ENCODE measurements around the gene TMUB1.

TMUB1 gene

GRCh38 chr7:151053751-151054150 is 29.5 kb downstream of the TMUB1 start:
- TF ChIP-seq ZFX (IDR thresholded peaks at IDR 0.05; ENCODE audit: borderline replicate concordance) (no peak), CTCF (IDR thresholded peaks at IDR 0.05) (no peak)
- H3K27ac ChIP-seq = no peak overlapping the region

- no peak overlapping the region for H3K27ac ChIP-seq
- TF ChIP-seq CTCF (IDR thresholded peaks at IDR 0.05) (no peak), ZFX (IDR thresholded peaks at IDR 0.05; ENCODE audit: borderline replicate concordance) (no peak)
Observed at GRCh38 chr7:151053096-151053495, 30.2 kb downstream of the TMUB1 start.

- TF ChIP-seq CTCF (IDR thresholded peaks at IDR 0.05) = no peak
- TF ChIP-seq ZFX (IDR thresholded peaks at IDR 0.05; ENCODE audit: borderline replicate concordance) = no peak
Observed at GRCh38 chr7:151051108-151051507, 32.2 kb downstream of the TMUB1 start.

GRCh38 chr7:151048911-151049463 is 34.3 kb downstream of the TMUB1 start:
- H3K27ac ChIP-seq = no peak overlapping the region
- TF ChIP-seq ZFX (IDR thresholded peaks at IDR 0.05; ENCODE audit: borderline replicate concordance) (no peak), CTCF (IDR thresholded peaks at IDR 0.05) (no peak)

More at GRCh38 chr7:151051108-151051507, 32.2 kb downstream of the TMUB1 start:
- H3K27ac ChIP-seq = no peak overlapping the region

GRCh38 chr7:151047976-151048815 is 35.1 kb downstream of the TMUB1 start, which contains the start of gene ASIC3:
Gene ASIC3 (plus strand): TSS chr7:151048531. CDS start chr7:151048886, 355 bp downstream.
- TF ChIP-seq ZFX (IDR thresholded peaks at IDR 0.05; ENCODE audit: borderline replicate concordance) (no peak), CTCF (IDR thresholded peaks at IDR 0.05) (no peak)
- H3K27ac ChIP-seq = peak within 1 kb of the TSS; percentile 33; the same call in 1 of the 2 replicates

GRCh38 chr7:151046603-151047573 is 36.4 kb downstream of the TMUB1 start:
- H3K27ac ChIP-seq = peak overlapping the region; percentile 33; the same call in 1 of the 2 replicates
- no peak for TF ChIP-seq ZFX (IDR thresholded peaks at IDR 0.05; ENCODE audit: borderline replicate concordance)
- TF ChIP-seq CTCF (IDR thresholded peaks at IDR 0.05) = no peak

All from 22Rv1 (cell line).